Bladder microvascular endothelial cell (primary cell): ENCODE data around the gene RHBDD3. TPM values are rescaled to one million over a fixed set of nuclear protein-coding genes. Genes with fewer than 3 reads are reported as not detected.

Source experiments
- total RNA-seq: library from RNA; depleted of rRNA; stranded (reverse); fragments of >200 nt; gene quantifications from 2 replicates; pipeline ENCODE4 v1.2.3, GENCODE V29; 2014

The RHBDD3 gene
- 12.1 and 20.0 TPM in 2 replicates for total RNA-seq

GRCh38 chr22:29267858-29268510 is at the start of gene RHBDD3, which contains the start of gene EWSR1:
Gene RHBDD3 (minus strand): TSS chr22:29267981. CDS start chr22:29265626, 2,355 bp downstream.
Gene EWSR1 (plus strand): TSS chr22:29268268. CDS start chr22:29268337, 69 bp downstream.

GRCh38 chr22:29315286-29316140 is 47.7 kb upstream of the RHBDD3 start, which contains the start of gene RASL10A:
Gene RASL10A (minus strand): TSS chr22:29315697. CDS start chr22:29315246, 451 bp downstream.

GRCh38 chr22:29306175-29306834 is 38.5 kb upstream of the RHBDD3 start, which contains the start of gene GAS2L1:
Gene GAS2L1 (plus strand): TSS chr22:29306650. CDS start chr22:29308106, 1,456 bp downstream.

Other genes with a start within 250 kb of the RHBDD3 start
- gene C22orf31, start 206.2 kb downstream of the RHBDD3 start, total RNA-seq, result not detected in 2 replicates
- 0.16 and 0.38 TPM in 2 replicates for gene KREMEN1, start 194.9 kb downstream of the RHBDD3 start, total RNA-seq
- gene EMID1, start 62.1 kb downstream of the RHBDD3 start, total RNA-seq, result under 0.01 and 3.5 TPM in 2 replicates
- 109 and 136 TPM in 2 replicates for gene EWSR1, start 287 bp upstream of the RHBDD3 start, total RNA-seq
- 14.9 and 26.6 TPM in 2 replicates for gene GAS2L1, start 38.7 kb upstream of the RHBDD3 start, total RNA-seq
- gene RASL10A, start 47.7 kb upstream of the RHBDD3 start, total RNA-seq, result 0.16 and 0.25 TPM in 2 replicates
- 103 and 182 TPM in 2 replicates for gene AP1B1, start 120.6 kb upstream of the RHBDD3 start, total RNA-seq
- gene RFPL1, start 170.6 kb upstream of the RHBDD3 start, total RNA-seq, result not detected in 2 replicates
- gene NEFH, start 212.2 kb upstream of the RHBDD3 start, total RNA-seq, result 0.25 and 0.65 TPM in 2 replicates